H1 (cell line): Measurements from ENCODE around the gene GMIP. TPM values are rescaled to one million over a fixed set of nuclear protein-coding genes. Genes with fewer than 3 reads are reported as not detected.

Experiments used
- CHD1 ChIP-seq: IDR thresholded peaks from 2 replicates; pipeline ENCODE4 v1.6.1; 2012; ENCODE audit warnings: low read depth, low read length, improper control_type of control experiment
- GTF2F1 ChIP-seq: IDR thresholded peaks from 2 replicates; pipeline ENCODE4 v1.6.1; 2012; ENCODE audit warnings: low read depth, low read length, improper control_type of control experiment, borderline replicate concordance
- NANOG ChIP-seq: IDR thresholded peaks from 2 replicates; pipeline ENCODE4 v1.6.1; 2011; ENCODE audit warnings: low read length, low read depth, mild to moderate bottlenecking, inconsistent platforms; ENCODE audit not compliant: insufficient read depth, poor library complexity, severe bottlenecking
- NRF1 ChIP-seq: IDR thresholded peaks from 2 replicates; pipeline ENCODE4 v1.6.1; 2011; ENCODE audit warnings: mild to moderate bottlenecking, low read depth, low read length, improper control_type of control experiment
- TAF7 ChIP-seq: optimal IDR thresholded peaks from 2 replicates; pipeline ENCODE3; 2011; ENCODE audit warnings: low read depth, mild to moderate bottlenecking, inconsistent platforms, low read length, moderate library complexity, borderline replicate concordance
- polyA plus RNA-seq, 7 experiments: library from polyadenylated mRNA; depleted of rRNA in 3 of 7; stranded (reverse) in 5 of 7; unstranded in 2 of 7; fragments of >200 nt in 5 of 7; fragments of 200-250 nt in 2 of 7; gene quantifications; 1 replicate in 5 of 7; 2 replicates in 1 of 7; 4 replicates in 1 of 7; pipeline versions ENCODE4 v1.2.1 to v1.2.3, GENCODE V29; 2011 to 2013; ENCODE audit warnings: missing spikeins in 2 of 7, mixed read lengths in 2 of 7
- total RNA-seq: library from RNA; stranded (reverse); fragmentation: NEBNext Ultra II Directional; extraction: Animal tissue kit (Norgen Biotek cat#: 25700); gene quantifications from 2 replicates; pipeline ENCODE4 v1.2.1, GENCODE V29; 2021

GMIP gene
- total and polyA plus RNA-seq, 2 of the 8 experiments (the other 6 are each of a cell fraction or from before 2014, with no cell fraction given), result 5.7 to 18.1 TPM

GRCh38 chr19:19624032-19624570 lies 19.4 kb downstream of the GMIP start (continued):
- TF ChIP-seq TAF7 (no peak), CHD1 (no peak), NANOG (no peak), GTF2F1 (no peak), NRF1 (no peak)
